ENCODE data around the gene GRIFIN.

The GRIFIN gene

GRCh38 chr7:2497500-2498336, 21.5 kb upstream of the GRIFIN start:
- DNase-seq, result no peak

DNA sequence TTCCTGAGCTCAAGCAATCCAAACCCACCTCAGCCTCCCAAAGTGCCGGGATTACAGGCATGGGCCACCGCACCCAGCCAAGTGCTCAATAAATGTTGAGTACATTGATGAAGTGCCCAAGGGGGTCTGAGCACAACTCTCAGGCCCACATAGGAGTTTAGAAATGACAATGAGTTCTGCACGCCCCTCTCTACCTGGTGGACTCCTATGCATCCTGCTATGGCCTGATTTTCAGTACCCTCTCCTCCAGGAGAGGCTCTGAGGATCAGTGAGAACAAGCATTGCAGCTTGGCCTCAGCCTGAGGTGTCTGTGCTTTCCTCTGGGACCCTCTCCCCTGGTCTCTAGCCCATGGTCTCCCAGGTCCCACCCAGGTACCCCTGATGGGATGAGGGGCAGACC, 20.9 kb upstream of the GRIFIN start:
- no peak for DNase-seq

DNA sequence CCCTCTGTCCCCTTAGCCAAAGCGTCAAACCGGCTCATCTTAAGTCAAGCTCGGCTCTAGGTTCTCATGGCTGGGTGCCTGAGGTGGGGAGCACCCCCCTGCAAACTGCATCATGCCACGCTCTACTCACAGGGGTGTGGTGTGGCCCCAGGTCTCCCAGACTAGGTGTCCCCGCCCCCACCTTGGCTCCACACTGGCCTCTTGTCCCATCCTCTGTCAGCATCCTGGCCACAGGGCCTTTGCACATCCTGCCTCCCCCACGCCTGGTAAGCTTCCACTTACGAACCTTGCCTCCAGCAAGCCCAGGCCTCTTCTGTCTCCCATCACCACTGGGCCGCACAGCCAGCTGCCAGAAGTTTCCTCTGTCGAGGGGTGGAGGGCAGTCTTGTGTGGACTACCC, 20.2 kb upstream of the GRIFIN start:
- DNase-seq, result no peak

- no peak for DNase-seq
These were observed 19.5 kb upstream of the GRIFIN start for GRCh38 chr7:2495418-2496299.

GRCh38 chr7:2494191-2495130, 18.3 kb upstream of the GRIFIN start:
- no peak for DNase-seq

DNA sequence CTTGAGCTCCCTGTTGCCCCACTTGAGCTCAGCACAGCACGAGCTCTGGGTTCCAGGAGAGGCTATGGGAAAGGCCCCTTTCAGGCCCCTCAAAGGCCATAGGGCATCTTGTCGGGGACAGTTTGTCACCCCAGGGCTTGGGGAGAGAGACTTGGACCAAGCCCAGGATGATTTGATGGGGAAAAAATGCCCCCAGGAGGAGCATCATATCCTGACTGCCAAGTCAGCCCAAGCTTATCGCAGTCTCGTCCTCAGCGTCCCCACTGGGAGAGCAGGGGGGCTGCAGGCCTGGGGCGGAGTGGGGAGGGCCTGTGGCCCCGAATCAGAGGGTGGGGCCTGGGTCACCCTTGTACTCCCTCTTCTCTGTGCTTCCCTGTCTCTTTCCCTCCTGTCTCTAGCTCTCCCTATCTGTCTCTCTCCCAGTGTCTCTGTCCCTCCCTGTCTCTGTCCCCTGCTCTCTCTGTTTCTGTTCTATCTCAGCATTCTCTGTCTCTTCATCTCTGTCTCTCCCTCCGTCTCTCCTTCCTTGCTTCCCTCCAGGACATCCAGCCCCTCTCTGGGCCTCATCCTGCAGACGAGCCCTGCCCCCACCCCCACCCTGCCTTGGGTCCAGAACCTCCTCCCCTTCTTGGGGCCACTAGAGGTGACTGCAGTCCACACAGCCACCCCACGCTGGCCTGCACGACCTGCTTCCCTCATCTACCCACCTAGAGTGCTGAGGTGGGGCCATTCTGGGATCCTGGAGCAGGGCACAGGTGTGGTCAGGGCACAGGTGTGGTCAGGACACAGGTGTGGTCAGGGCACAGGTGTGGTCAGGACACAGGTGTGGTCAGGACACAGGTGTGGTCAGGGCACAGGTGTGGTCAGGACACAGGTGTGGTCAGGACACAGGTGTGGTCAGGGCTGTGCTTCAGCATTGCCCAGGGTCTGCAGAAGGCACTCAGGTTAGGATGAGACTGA, 17.3 kb upstream of the GRIFIN start:
- DNase-seq, result no peak

DNA sequence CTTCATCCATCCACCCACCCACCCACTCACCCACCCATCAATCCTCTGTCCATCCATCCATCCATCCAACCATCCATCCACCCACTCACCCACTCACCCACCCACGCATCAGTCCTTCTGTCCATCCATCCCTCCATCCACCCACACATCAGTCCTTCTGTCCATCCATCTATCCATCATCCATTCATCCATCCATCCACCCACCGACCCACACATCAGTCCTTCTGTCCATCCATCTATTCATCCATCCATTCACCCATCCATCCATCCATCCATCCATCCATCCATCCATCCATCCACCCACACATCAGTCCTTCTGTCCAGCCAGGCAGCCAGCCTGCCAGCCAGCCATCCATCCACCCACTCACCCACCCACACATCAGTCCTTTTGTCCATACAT, 15.8 kb upstream of the GRIFIN start:
- no peak for DNase-seq

- DNase-seq, result no peak
These were observed 14.0 kb upstream of the GRIFIN start for GRCh38 chr7:2490181-2490651.

GRCh38 chr7:2488681-2489080, 12.5 kb upstream of the GRIFIN start:
- no peak for DNase-seq

DNA sequence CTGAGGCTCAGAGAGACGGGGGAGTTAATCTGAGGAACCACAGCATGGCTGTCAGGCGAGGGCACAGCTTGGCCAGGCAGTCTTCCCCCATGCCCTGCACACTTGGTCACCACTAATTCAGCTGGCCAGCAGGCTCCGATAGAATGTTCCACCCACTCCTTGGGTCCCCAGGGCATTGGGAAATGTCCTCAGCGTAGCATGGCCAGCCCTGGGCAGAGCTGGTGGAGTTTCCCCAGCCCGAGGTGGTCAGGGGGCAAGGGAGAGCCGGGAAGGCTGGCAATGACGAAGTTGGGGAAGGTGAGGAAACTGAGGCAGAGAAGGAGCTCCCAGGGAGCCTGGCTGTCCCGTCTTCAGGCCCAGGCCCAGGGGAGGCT, 12.1 kb upstream of the GRIFIN start:
- no peak for DNase-seq

- no peak for DNase-seq
These were observed 11.5 kb upstream of the GRIFIN start for GRCh38 chr7:2487586-2488271.

GRCh38 chr7:2484868-2485267, 8.7 kb upstream of the GRIFIN start:
- no peak for DNase-seq

GRCh38 chr7:2483494-2483893, 7.3 kb upstream of the GRIFIN start:
- DNase-seq, result no peak

GRCh38 chr7:2482725-2483451, 6.7 kb upstream of the GRIFIN start:
- no peak for DNase-seq

- DNase-seq, result no peak
These were observed 5.0 kb upstream of the GRIFIN start for GRCh38 chr7:2481195-2481594.

GRCh38 chr7:2480070-2480408, 3.8 kb upstream of the GRIFIN start:
- no peak for DNase-seq

- DNase-seq, result no peak
These were observed 3.3 kb upstream of the GRIFIN start for GRCh38 chr7:2479276-2480069.

DNA sequence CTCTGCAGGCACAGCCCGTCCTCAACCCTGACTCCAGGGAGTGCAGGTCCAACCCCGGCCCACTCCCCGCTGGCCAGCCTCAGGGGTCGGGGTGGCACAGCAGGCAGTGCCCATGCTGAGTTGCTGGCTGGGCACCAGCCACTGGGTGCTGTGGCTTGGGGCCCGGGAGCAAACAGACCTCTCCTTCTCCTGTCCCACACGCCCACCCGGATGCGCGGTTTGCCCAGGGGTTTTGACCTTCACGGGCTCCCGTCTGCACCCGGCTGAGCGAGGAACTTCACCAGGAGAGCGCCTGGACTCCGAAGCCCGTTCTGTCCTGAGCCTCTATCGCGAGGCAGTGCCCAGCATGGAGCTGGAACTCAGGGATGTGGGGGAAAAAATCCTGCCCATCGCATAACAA, 2.6 kb upstream of the GRIFIN start:
- DNase-seq, result no peak

DNA sequence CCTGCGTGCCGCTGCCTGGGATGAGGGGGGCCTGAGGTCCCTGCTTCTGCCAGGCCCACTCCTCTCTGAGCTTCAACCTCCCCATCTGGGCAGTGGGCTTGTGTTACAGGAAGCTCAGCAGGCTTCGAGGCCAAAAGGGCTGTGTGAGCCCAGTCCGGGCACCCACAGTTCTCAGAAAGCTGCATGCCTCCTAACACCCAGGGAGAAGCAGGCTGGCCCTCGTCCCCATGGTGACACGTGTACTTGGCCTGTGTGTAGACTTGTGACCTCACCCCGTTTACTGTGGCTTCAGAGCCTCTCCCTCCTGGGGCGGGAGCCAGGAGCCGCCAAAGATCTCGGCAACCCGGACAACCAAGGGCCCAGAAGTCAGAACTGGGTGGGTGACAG, 2.2 kb upstream of the GRIFIN start:
- no peak for DNase-seq

Measured in activated CD4-positive, alpha-beta T cell treated with anti-CD3 and anti-CD28 coated beads for 4 hours (primary cell).